ENCODE results near the gene DNAJC1. TPM values are rescaled to one million over a fixed set of nuclear protein-coding genes. Genes with fewer than 3 reads are reported as not detected.

DNAJC1 gene
- total RNA-seq, 3 donors from 2014 or later: 63.7 to 93.0 (median 92.1) TPM

GRCh38 chr10:21980691-21981090 is 22.8 kb downstream of the DNAJC1 start:
- H3K27me3 ChIP-seq: no peaks in the 10 kb centered on the region
- intact Hi-C loops (cut with DNase I; ENCODE audit: low total_unique reads): no loop called here
- H3K4me1 ChIP-seq: no peaks in the 10 kb centered on the region
- TF ChIP-seq POLR2AphosphoS5 (IDR thresholded peaks at IDR 0.05) (no peak), POLR2A (IDR thresholded peaks at IDR 0.05) (no peak), CTCF (IDR thresholded peaks at IDR 0.05) (no peak)
- H3K9me3 ChIP-seq: no peaks in the 10 kb centered on the region
- H3K4me3 ChIP-seq: no peak overlapping the region
- H3K27ac ChIP-seq: no peak overlapping the region
- H3K36me3 ChIP-seq: no peaks in the 10 kb centered on the region
- DNase-seq (ENCODE audit: low spot score in 2 of 2): no peak

- no peak for TF ChIP-seq CTCF (IDR thresholded peaks at IDR 0.05)
- TF ChIP-seq POLR2AphosphoS5 (IDR thresholded peaks at IDR 0.05): no peak
- TF ChIP-seq POLR2A (IDR thresholded peaks at IDR 0.05): no peak
- intact Hi-C loops (cut with DNase I; ENCODE audit: low total_unique reads): no loop called here
- no peaks in the 10 kb centered on the region for H3K9me3 ChIP-seq
- H3K27ac ChIP-seq: no peak overlapping the region
- DNase-seq (ENCODE audit: low spot score in 2 of 2): no peak
- H3K4me1 ChIP-seq: no peaks in the 10 kb centered on the region
- no peaks in the 10 kb centered on the region for H3K36me3 ChIP-seq
- H3K27me3 ChIP-seq: no peaks in the 10 kb centered on the region
- H3K4me3 ChIP-seq: no peak overlapping the region
Observed at GRCh38 chr10:21978191-21978862, 25.2 kb downstream of the DNAJC1 start.

GRCh38 chr10:21976739-21977138 is 26.8 kb downstream of the DNAJC1 start:
- no peak for TF ChIP-seq POLR2A (IDR thresholded peaks at IDR 0.05)
- no peak for TF ChIP-seq CTCF (IDR thresholded peaks at IDR 0.05)
- TF ChIP-seq POLR2AphosphoS5 (IDR thresholded peaks at IDR 0.05): no peak
- Histone ChIP-seq H3K36me3 (no peaks in the 10 kb centered on the region), H3K4me3 (no peak overlapping the region), H3K4me1 (no peaks in the 10 kb centered on the region), H3K9me3 (no peaks in the 10 kb centered on the region), H3K27ac (no peak overlapping the region), H3K27me3 (no peaks in the 10 kb centered on the region)
- intact Hi-C loops (cut with DNase I; ENCODE audit: low total_unique reads): no loop called here
- DNase-seq (ENCODE audit: low spot score in 2 of 2): no peak

GRCh38 chr10:21976280-21976679 is 27.2 kb downstream of the DNAJC1 start:
- DNase-seq (ENCODE audit: low spot score in 2 of 2): no peak
- Histone ChIP-seq H3K4me1 (no peaks in the 10 kb centered on the region), H3K36me3 (no peaks in the 10 kb centered on the region), H3K4me3 (no peak overlapping the region), H3K27me3 (no peaks in the 10 kb centered on the region), H3K27ac (no peak overlapping the region), H3K9me3 (no peaks in the 10 kb centered on the region)
- no peak for TF ChIP-seq POLR2A (IDR thresholded peaks at IDR 0.05)
- TF ChIP-seq POLR2AphosphoS5 (IDR thresholded peaks at IDR 0.05): no peak
- TF ChIP-seq CTCF (IDR thresholded peaks at IDR 0.05): no peak
- intact Hi-C loops (cut with DNase I; ENCODE audit: low total_unique reads): no loop called here

- no peak overlapping the region for H3K4me3 ChIP-seq
- intact Hi-C loops (cut with DNase I; ENCODE audit: low total_unique reads): no loop called here
- TF ChIP-seq CTCF (IDR thresholded peaks at IDR 0.05) (no peak), POLR2AphosphoS5 (IDR thresholded peaks at IDR 0.05) (no peak)
- H3K27ac ChIP-seq: no peak overlapping the region
- no peaks in the 10 kb centered on the region for H3K4me1 ChIP-seq
- H3K27me3 ChIP-seq: no peaks in the 10 kb centered on the region
- no peaks in the 10 kb centered on the region for H3K36me3 ChIP-seq
- no peak for DNase-seq (ENCODE audit: low spot score in 2 of 2)
- H3K9me3 ChIP-seq: no peaks in the 10 kb centered on the region
Observed at GRCh38 chr10:21975378-21975990, 28.0 kb downstream of the DNAJC1 start.
